Tibial artery (tissue), 4 donors: ENCODE results near the gene RUFY4.

Experiments
- DNase-seq, 2 donors: peaks; one replicate each; pipeline ENCODE4 v3.0.0-alpha.2; 2019
- H3K27ac ChIP-seq, 2 donors: fragments of 200-600 bp; sonication (generic) in 1 of 2; 1 replicate in 1 of 2; 2 replicates in 1 of 2; pipeline ENCODE4 v1.5.1; 2018 to 2019; ENCODE audit warnings: mild to moderate bottlenecking in 1 of 2
- H3K27me3 ChIP-seq, 2 donors: fragments of 200-600 bp; sonication (generic) in 1 of 2; one replicate each; pipeline versions ENCODE4 v1.5.1 to v1.6.0; 2016 to 2019
- H3K36me3 ChIP-seq, 3 donors: fragments of 200-600 bp; sonication (generic) in 2 of 3; one replicate each; pipeline ENCODE4 v1.5.1; 2016 to 2019; ENCODE audit warnings: mild to moderate bottlenecking in 2 of 3
- H3K4me1 ChIP-seq, 4 donors: fragments of 200-600 bp; sonication (generic) in 2 of 4; 1 replicate in 3 of 4; 2 replicates in 1 of 4; pipeline ENCODE4 v1.5.1; 2016 to 2019
- H3K4me3 ChIP-seq, 2 donors: fragments of 200-600 bp; sonication (generic) in 1 of 2; 1 replicate in 1 of 2; 2 replicates in 1 of 2; pipeline ENCODE4 v1.5.1; 2018 to 2019; ENCODE audit warnings: mild to moderate bottlenecking in 2 of 2
- H3K9me3 ChIP-seq, 3 donors: fragments of 200-600 bp; sonication (generic) in 1 of 3; one replicate each; pipeline ENCODE4 v1.5.1; 2016 to 2019
- CTCF ChIP-seq, 2 experiments: fragments of 200-600 bp in 1 of 2; fragments of 450-650 bp in 1 of 2; IDR thresholded peaks; one replicate each; pipeline ENCODE4 v1.5.1; 2017 to 2019; ENCODE audit warnings: antibody characterized with exemption in 2 of 2, mild to moderate bottlenecking in 1 of 2, moderate library complexity in 1 of 2
- intact Hi-C: fragments of 100-400 bp; cut with DNase I; formaldehyde crosslinking; loops from one replicate; pipeline ENCODE4 v1.15.0; 2023; ENCODE audit warnings: low total_unique reads

The RUFY4 gene

GRCh38 chr2:218022131-218022850 is 46.8 kb upstream of the RUFY4 start:
- Histone ChIP-seq H3K4me1 (peaks cover 2 to 65% (median 41%) of the 10 kb centered on the region in 4 donors), H3K9me3 (no peaks in the 10 kb centered on the region), H3K4me3 (no peak overlapping the region), H3K27me3 (no peaks in the 10 kb centered on the region), H3K27ac (peak overlapping the region; percentile 74 to 79), H3K36me3 (no peaks in the 10 kb centered on the region)
- DNase-seq = peak; percentile 19 to 48
- TF ChIP-seq CTCF (IDR thresholded peaks at IDR 0.05) = no peak
- intact Hi-C loops = no loop called here

- H3K27me3 ChIP-seq = no peaks in the 10 kb centered on the region
- H3K27ac ChIP-seq = peak overlapping the region; percentile 7 to 74
- peak; percentile 10 to 29 for DNase-seq
- TF ChIP-seq CTCF (IDR thresholded peaks at IDR 0.05) = no peak
- intact Hi-C loops = no loop called here
- no peaks in the 10 kb centered on the region for H3K36me3 ChIP-seq
- H3K4me3 ChIP-seq = no peak overlapping the region
- H3K9me3 ChIP-seq = no peaks in the 10 kb centered on the region
- H3K4me1 ChIP-seq = peaks cover 0 to 58% (median 36%) of the 10 kb centered on the region in 4 donors
These were observed 46.1 kb upstream of the RUFY4 start for GRCh38 chr2:218022851-218023530.

GRCh38 chr2:218023636-218024035 is 45.4 kb upstream of the RUFY4 start:
- TF ChIP-seq CTCF (IDR thresholded peaks at IDR 0.05) = no peak
- intact Hi-C loops = no loop called here
- H3K27me3 ChIP-seq = no peaks in the 10 kb centered on the region
- peaks cover 0 to 58% (median 34%) of the 10 kb centered on the region in 4 donors for H3K4me1 ChIP-seq
- peak overlapping the region in 1 of 2 donors; percentile 7 for H3K27ac ChIP-seq
- peak; percentile 10 to 45 for DNase-seq
- no peaks in the 10 kb centered on the region for H3K36me3 ChIP-seq
- no peaks in the 10 kb centered on the region for H3K9me3 ChIP-seq
- H3K4me3 ChIP-seq = no peak overlapping the region

- Histone ChIP-seq H3K4me3 (no peak overlapping the region), H3K4me1 (peaks cover 0 to 60% (median 38%) of the 10 kb centered on the region in 4 donors), H3K36me3 (no peaks in the 10 kb centered on the region), H3K27me3 (no peaks in the 10 kb centered on the region), H3K27ac (no peak overlapping the region), H3K9me3 (no peaks in the 10 kb centered on the region)
- TF ChIP-seq CTCF (IDR thresholded peaks at IDR 0.05) = no peak
- DNase-seq = peak; percentile 10 to 63
- intact Hi-C loops = no loop called here
These were observed 44.7 kb upstream of the RUFY4 start for GRCh38 chr2:218024336-218024735.

GRCh38 chr2:218024871-218025270 is 44.2 kb upstream of the RUFY4 start:
- Histone ChIP-seq H3K9me3 (no peaks in the 10 kb centered on the region), H3K4me3 (no peak overlapping the region), H3K4me1 (peaks cover 0 to 65% (median 39%) of the 10 kb centered on the region in 4 donors), H3K36me3 (no peaks in the 10 kb centered on the region), H3K27me3 (no peaks in the 10 kb centered on the region), H3K27ac (no peak overlapping the region)
- intact Hi-C loops = no loop called here
- DNase-seq = peak in 1 of 2 donors; percentile 51
- TF ChIP-seq CTCF (IDR thresholded peaks at IDR 0.05) = no peak
